CD14-positive monocyte (primary cell): Measurements from ENCODE around the gene RRP9. TPM values are rescaled to one million over a fixed set of nuclear protein-coding genes. Genes with fewer than 3 reads are reported as not detected.
A peak's percentile ranks its signal among the peaks of the same experiment; 100 is the strongest.

Source experiments
- DNase-seq, 3 donors: peaks; one replicate each; pipeline ENCODE4 v3.0.0-alpha.2; 2011 to 2022
- H2AFZ ChIP-seq: 2 replicates; pipeline ENCODE4 v1.6.0; 2012; ENCODE audit warnings: mild to moderate bottlenecking, low read depth, low read length, inconsistent platforms; ENCODE audit not compliant: insufficient read depth, poor library complexity, severe bottlenecking
- H3K27ac ChIP-seq, 2 donors: 1 replicate in 1 of 2; 2 replicates in 1 of 2; pipeline ENCODE4 v1.5.1; 2012 to 2013; ENCODE audit warnings: low read length in 2 of 2, control low read depth in 1 of 2, inconsistent platforms in 1 of 2, low read depth in 1 of 2, mild to moderate bottlenecking in 1 of 2
- H3K27me3 ChIP-seq, 2 donors: one replicate each; pipeline versions ENCODE4 v1.6.0 to v1.6.1; 2011 to 2013; ENCODE audit warnings: low read length in 2 of 2; ENCODE audit not compliant: control insufficient read depth in 2 of 2, insufficient read depth in 2 of 2
- H3K36me3 ChIP-seq, 2 donors: replicated peaks in 1 of 2; 1 replicate in 1 of 2; 2 replicates in 1 of 2; pipeline versions ENCODE4 v1.5.1 to v1.6.1; 2012 to 2013; ENCODE audit warnings: low read length in 2 of 2, control low read depth in 1 of 2, inconsistent platforms in 1 of 2, mild to moderate bottlenecking in 1 of 2; ENCODE audit not compliant: insufficient read depth in 2 of 2, control insufficient read depth in 1 of 2
- H3K4me1 ChIP-seq, 2 donors: 1 replicate in 1 of 2; 2 replicates in 1 of 2; pipeline versions ENCODE4 v1.5.1 to v1.6.1; 2012 to 2013; ENCODE audit warnings: low read length in 2 of 2, control low read depth in 1 of 2, inconsistent platforms in 1 of 2, mild to moderate bottlenecking in 1 of 2, moderate library complexity in 1 of 2; ENCODE audit not compliant: insufficient read depth in 2 of 2, control insufficient read depth in 1 of 2
- H3K4me2 ChIP-seq: replicated peaks from 2 replicates; pipeline ENCODE3; 2012; ENCODE audit warnings: low read length, moderate library complexity, mild to moderate bottlenecking; ENCODE audit not compliant: poor library complexity, severe bottlenecking; ENCODE audit errors: extremely low read depth
- H3K4me3 ChIP-seq, 3 experiments: fragments of 200-600 bp in 1 of 3; sonication (generic) in 1 of 3; replicated peaks in 1 of 3; 1 replicate in 2 of 3; 2 replicates in 1 of 3; pipeline ENCODE4 v1.5.1; 2011 to 2013; ENCODE audit warnings: low read length in 3 of 3, mild to moderate bottlenecking in 3 of 3, control low read depth in 2 of 3, low read depth in 2 of 3, inconsistent platforms in 1 of 3, moderate library complexity in 1 of 3
- H3K79me2 ChIP-seq: 2 replicates; pipeline ENCODE4 v1.6.0; 2012; ENCODE audit warnings: mild to moderate bottlenecking, control low read depth, inconsistent platforms, low read length, moderate library complexity; ENCODE audit not compliant: insufficient read depth
- H3K9ac ChIP-seq: 2 replicates; pipeline ENCODE4 v1.6.0; 2017; ENCODE audit warnings: low read length, mild to moderate bottlenecking; ENCODE audit not compliant: insufficient read depth, poor library complexity, severe bottlenecking
- H3K9me3 ChIP-seq, 2 donors: replicated peaks in 1 of 2; 1 replicate in 1 of 2; 2 replicates in 1 of 2; pipeline versions ENCODE4 v1.5.1 to v1.6.1; 2012 to 2013; ENCODE audit warnings: low read length in 2 of 2, control low read depth in 1 of 2; ENCODE audit not compliant: control insufficient read depth in 1 of 2, insufficient read depth in 1 of 2
- H4K20me1 ChIP-seq: 2 replicates; pipeline ENCODE4 v1.6.0; 2012; ENCODE audit warnings: mild to moderate bottlenecking, low read length, control low read depth, moderate library complexity; ENCODE audit not compliant: insufficient read depth
- H3K27ac Mint-ChIP-seq, 7 donors: one replicate each; pipeline ENCODE4 v1.8.0; 2020; ENCODE audit warnings: mild to moderate bottlenecking in 7 of 7, mixed read lengths in 7 of 7, moderate library complexity in 6 of 7, inconsistent platforms in 2 of 7
- H3K27me3 Mint-ChIP-seq, 3 donors: one replicate each; pipeline ENCODE4 v1.8.0; 2021 to 2022; ENCODE audit warnings: low read depth in 3 of 3, mild to moderate bottlenecking in 3 of 3, mixed read lengths in 3 of 3, moderate library complexity in 3 of 3, inconsistent platforms in 1 of 3
- H3K36me3 Mint-ChIP-seq, 2 donors: one replicate each; pipeline ENCODE4 v1.8.0; 2020; ENCODE audit warnings: mixed read lengths in 2 of 2, inconsistent platforms in 1 of 2, mild to moderate bottlenecking in 1 of 2
- H3K4me1 Mint-ChIP-seq: one replicate; pipeline ENCODE4 v1.8.0; 2020; ENCODE audit warnings: mild to moderate bottlenecking, mixed read lengths
- H3K4me3 Mint-ChIP-seq, 2 donors: one replicate each; pipeline ENCODE4 v1.8.0; 2020; ENCODE audit warnings: mild to moderate bottlenecking in 2 of 2, mixed read lengths in 2 of 2, moderate library complexity in 1 of 2
- H3K9me3 Mint-ChIP-seq, 7 donors: one replicate each; pipeline ENCODE4 v1.8.0; 2020 to 2022; ENCODE audit warnings: mixed read lengths in 7 of 7, mild to moderate bottlenecking in 6 of 7, moderate library complexity in 6 of 7, inconsistent platforms in 2 of 7
- CTCF ChIP-seq: fragments of 200-600 bp; IDR thresholded peaks from one replicate; pipeline ENCODE4 v1.8.0; 2022; ENCODE audit warnings: antibody characterized with exemption, mild to moderate bottlenecking
- WGBS: methylation state at CpG from one replicate; pipeline ENCODE4 v1.1.5; 2013; ENCODE audit warnings: missing lambda C conversion rate; ENCODE audit not compliant: insufficient coverage; 5-methylcytosine and 5-hydroxymethylcytosine counted together
- intact Hi-C, 2 donors: fragments of 100-400 bp; cut with micrococcal nuclease; formaldehyde crosslinking; loops; one replicate each; pipeline versions ENCODE4 v1.15.0 to v1.15.1; 2023
- polyA plus RNA-seq, 3 donors: library from polyadenylated mRNA; depleted of rRNA in 1 of 3; unstranded in 2 of 3; stranded (reverse) in 1 of 3; fragments of 300-500 nt in 2 of 3; fragments of >200 nt in 1 of 3; fragmentation: Illumina TruSeq in 2 of 3; gene quantifications; 1 replicate in 2 of 3; 2 replicates in 1 of 3; pipeline ENCODE4 v1.2.3, GENCODE V29; 2012 to 2021

RRP9 gene
- polyA plus RNA-seq, 3 donors = 6.7 to 10.4 (median 9.9) TPM

- Histone ChIP-seq H3K4me1 (peaks cover 45 to 51% of the 10 kb centered on the region in 2 donors), H3K36me3 (no peaks in the 10 kb centered on the region), H3K79me2 (no peaks in the 10 kb centered on the region), H4K20me1 (no peaks in the 10 kb centered on the region), H2AFZ (no peak overlapping the region), H3K9ac (no peak overlapping the region), H3K9me3 (no peaks in the 10 kb centered on the region), H3K4me3 (no peak overlapping the region), H3K27ac (no peak overlapping the region), H3K4me2 (no peak overlapping the region), H3K27me3 (peaks cover 2 to 16% of the 10 kb centered on the region in 2 donors)
- Mint-ChIP-seq H3K4me1 (peaks cover 42% of the 10 kb centered on the region), H3K9me3 (peaks cover 0 to 5% (median 0%) of the 10 kb centered on the region in 7 donors), H3K27me3 (peaks cover 8 to 23% (median 19%) of the 10 kb centered on the region in 3 donors), H3K27ac (peak overlapping the region in 1 of 7 donors; percentile 13), H3K36me3 (no peaks in the 10 kb centered on the region), H3K4me3 (peak overlapping the region in 1 of 2 donors; percentile 57)
- DNase-seq = no peak
- TF ChIP-seq CTCF = no peak
- intact Hi-C loops = no loop called here
- WGBS = 100% methylated on average over 1 of the region's 1 CpG
These were observed 13.0 kb upstream of the RRP9 start for GRCh38 chr3:51954713-51955112.

GRCh38 chr3:51954105-51954504, 12.4 kb upstream of the RRP9 start:
- H3K9me3 Mint-ChIP-seq = peaks cover 0 to 5% (median 0%) of the 10 kb centered on the region in 7 donors
- peak; percentile 49 to 76 (median 70) for DNase-seq
- H3K36me3 Mint-ChIP-seq = no peaks in the 10 kb centered on the region
- H3K4me1 ChIP-seq = peaks cover 45 to 51% of the 10 kb centered on the region in 2 donors
- H3K79me2 ChIP-seq = no peaks in the 10 kb centered on the region
- 34% methylated on average over 5 of the region's 6 CpGs for WGBS
- no peak overlapping the region for H3K9ac ChIP-seq
- H3K4me2 ChIP-seq = no peak overlapping the region
- no peak for TF ChIP-seq CTCF
- peak overlapping the region in 1 of 2 donors; percentile 36 for H3K27ac ChIP-seq
- peaks cover 9 to 18% (median 18%) of the 10 kb centered on the region in 3 donors for H3K27me3 Mint-ChIP-seq
- H2AFZ ChIP-seq = no peak overlapping the region
- peaks cover 2 to 16% of the 10 kb centered on the region in 2 donors for H3K27me3 ChIP-seq
- H4K20me1 ChIP-seq = no peaks in the 10 kb centered on the region
- H3K4me1 Mint-ChIP-seq = peaks cover 42% of the 10 kb centered on the region
- intact Hi-C loops = no loop called here
- H3K4me3 ChIP-seq = peak overlapping the region in 1 of 3 experiments; percentile 9
- peak overlapping the region in 6 of 7 donors; percentile 61 to 91 (median 87) for H3K27ac Mint-ChIP-seq
- no peaks in the 10 kb centered on the region for H3K9me3 ChIP-seq
- H3K4me3 Mint-ChIP-seq = peak overlapping the region; percentile 34 to 58
- H3K36me3 ChIP-seq = no peaks in the 10 kb centered on the region
